GM18951 (cell line): ENCODE data around the gene CHEK2.
"Not testable (repeated sequence)": the region's sequence is repeated elsewhere in the genome, so short reads cannot be mapped to it uniquely, and the experiment has no call there.

ENCODE experiments used
- POLR2A ChIP-seq: IDR thresholded peaks from 4 replicates; pipeline ENCODE4 v1.6.1; 2011; ENCODE audit warnings: mild to moderate bottlenecking; ENCODE audit not compliant: insufficient read length, insufficient read depth; ENCODE audit errors: extremely low read depth
- in situ Hi-C: fragments of 300-500 bp; cut with MboI; formaldehyde crosslinking; loops from one replicate; pipeline ENCODE4 v1.12.0; 2022; ENCODE audit warnings: low sequenced_read_pairs, mixed read lengths, inconsistent platforms; ENCODE audit not compliant: unreplicated experiment

CHEK2 gene

GRCh38 chr22:28679611-28680287 lies 61.9 kb downstream of the CHEK2 start, which contains the start of gene TTC28:
Gene TTC28, minus strand, starts transcription at chr22:28679840. Its CDS starts 117 bp downstream, at chr22:28679723.
- in situ Hi-C loops: not testable (repeated sequence)

GRCh38 chr22:28678778-28679610 lies 62.6 kb downstream of the CHEK2 start:
- in situ Hi-C loops: not testable (repeated sequence)

DNA sequence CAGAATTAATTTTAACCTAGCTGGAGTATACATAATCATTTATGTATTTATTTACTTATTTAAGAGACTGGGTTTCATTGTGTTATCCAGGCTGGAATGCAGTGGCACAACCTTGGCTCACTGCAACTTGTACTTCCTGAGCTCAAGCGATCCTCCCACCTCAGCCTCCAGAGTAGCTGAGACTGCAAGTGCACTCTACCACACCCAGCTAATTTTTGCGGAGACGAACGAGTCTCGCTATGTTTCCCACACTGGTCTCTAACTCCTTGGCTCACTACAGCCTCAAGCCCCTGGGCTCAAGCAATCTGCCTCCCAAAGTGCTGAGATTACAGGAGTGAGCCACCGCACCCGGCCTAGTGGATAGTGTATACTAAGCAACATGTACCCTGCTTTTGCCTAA lies 63.5 kb downstream of the CHEK2 start:
- in situ Hi-C loops: not testable (repeated sequence)

DNA sequence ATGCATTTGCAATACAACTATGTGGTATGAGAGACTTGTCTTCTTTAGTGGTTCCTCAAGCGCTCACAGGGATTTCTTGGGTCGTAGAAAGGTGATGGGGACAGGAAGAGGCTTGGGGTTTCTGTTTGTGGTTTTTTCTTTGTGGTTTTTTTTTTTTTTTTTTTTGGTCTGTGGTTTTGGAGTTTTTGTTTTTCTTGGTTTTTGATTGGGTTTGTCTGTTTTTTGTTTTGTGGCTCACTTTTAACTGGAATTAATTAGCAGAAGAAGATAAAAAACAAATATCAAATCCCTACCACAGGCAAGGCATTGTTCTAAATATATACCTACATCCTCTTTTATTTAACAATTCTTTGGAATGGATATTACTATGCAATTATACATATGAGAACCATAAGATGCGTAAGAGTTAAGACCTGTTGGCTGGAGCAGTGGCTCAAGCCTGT lies 67.5 kb downstream of the CHEK2 start:
- TF ChIP-seq POLR2A: no peak

GRCh38 chr22:28670756-28671155 lies 70.9 kb downstream of the CHEK2 start:
- in situ Hi-C loops: no loop called here
- TF ChIP-seq POLR2A: no peak

More for the DNA sequence above, 67.5 kb downstream of the CHEK2 start:
- in situ Hi-C loops: no loop called here

DNA sequence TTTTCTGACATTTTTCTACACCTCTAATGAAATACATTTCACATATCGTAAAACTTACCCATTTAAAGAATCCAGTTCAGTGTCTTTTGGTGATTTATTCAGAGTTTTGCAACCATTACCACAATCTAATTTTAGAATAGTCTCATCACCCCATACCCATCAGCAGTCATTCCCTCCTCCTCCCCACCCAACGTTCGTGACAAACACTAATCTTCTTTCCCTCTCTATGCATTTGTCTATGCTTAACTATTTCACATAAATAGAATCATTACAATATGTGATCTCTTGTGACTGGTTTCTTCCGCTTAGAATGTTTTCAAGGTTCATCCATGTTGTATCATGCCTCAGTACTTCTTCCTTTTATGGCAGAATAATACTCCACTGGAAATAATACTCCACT lies 71.5 kb downstream of the CHEK2 start:
- in situ Hi-C loops: no loop called here
- no peak for TF ChIP-seq POLR2A

DNA sequence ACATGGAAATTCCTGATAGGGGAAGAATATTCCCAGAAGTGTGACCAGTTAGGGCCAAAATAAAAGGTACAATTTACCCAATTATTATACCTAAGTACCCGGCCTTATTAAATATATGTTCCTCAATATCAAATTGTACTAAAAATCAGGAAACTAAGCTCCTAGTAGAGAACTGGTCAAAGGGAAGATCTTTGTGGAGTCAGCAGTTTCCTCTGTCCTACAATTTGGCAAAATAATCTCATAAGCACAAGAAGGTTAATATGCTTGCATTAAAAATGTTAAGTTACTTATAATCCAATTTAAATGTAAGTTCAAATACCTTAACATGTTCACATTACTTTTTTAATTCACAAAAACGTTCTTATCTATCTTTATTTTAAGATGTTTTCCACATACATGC lies 72.2 kb downstream of the CHEK2 start:
- no peak for TF ChIP-seq POLR2A
- in situ Hi-C loops: no loop called here

DNA sequence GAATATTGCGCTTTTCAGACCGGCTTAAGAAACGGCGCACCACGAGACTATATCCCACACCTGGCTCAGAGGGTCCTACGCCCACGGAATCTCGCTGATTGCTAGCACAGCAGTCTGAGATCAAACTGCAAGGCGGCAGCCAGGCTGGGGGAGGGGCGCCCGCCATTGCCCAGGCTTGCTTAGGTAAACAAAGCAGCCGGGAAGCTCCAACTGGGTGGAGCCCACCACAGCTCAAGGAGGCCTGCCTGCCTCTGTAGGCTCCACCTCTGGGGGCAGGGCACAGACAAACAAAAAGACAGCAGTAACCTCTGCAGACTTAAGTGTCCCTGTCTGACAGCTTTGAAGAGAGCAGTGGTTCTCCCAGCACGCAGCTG lies 78.1 kb downstream of the CHEK2 start:
- in situ Hi-C loops: not testable (repeated sequence)

DNA sequence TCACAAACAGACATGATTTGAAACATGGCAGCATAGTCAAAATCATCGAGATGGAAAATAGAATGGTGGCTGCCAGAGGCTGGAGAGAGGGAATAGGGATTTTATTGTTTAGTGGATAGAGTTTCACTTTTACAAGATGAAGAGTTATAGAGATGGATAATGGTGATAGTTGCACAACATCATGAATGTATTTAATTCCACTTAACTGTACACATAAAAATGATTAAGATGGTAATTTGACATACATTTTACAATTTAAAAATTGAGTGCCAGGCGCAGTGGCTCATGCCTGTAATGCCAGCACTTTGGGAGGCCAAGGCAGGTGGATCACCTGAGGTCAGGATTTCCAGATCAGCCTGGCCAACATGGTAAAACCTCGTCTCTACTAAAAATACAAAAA lies 83.2 kb downstream of the CHEK2 start:
- in situ Hi-C loops: no loop called here
- no peak for TF ChIP-seq POLR2A

DNA sequence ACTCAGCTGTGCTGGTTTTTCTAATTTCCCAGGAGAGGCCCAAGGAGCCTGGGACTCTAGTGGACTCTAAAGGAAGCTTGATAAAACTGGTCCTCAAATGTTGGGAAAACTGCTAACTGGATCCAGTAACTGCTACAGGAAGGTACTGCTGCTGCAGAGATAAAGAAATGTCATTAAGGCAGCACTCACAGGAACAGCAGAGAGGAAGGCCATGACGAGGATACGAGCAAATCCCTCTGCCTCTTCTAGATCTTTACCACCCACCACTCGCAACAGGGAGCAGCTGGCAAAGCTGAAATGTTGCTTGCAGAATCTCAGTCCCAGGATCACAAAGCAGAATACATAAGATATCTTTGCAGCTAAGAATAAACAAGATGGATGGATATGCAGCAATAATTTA lies 85.4 kb downstream of the CHEK2 start:
- in situ Hi-C loops: no loop called here
- TF ChIP-seq POLR2A: no peak

GRCh38 chr22:28650463-28650862 lies 91.2 kb downstream of the CHEK2 start:
- no peak for TF ChIP-seq POLR2A
- in situ Hi-C loops: no loop called here

DNA sequence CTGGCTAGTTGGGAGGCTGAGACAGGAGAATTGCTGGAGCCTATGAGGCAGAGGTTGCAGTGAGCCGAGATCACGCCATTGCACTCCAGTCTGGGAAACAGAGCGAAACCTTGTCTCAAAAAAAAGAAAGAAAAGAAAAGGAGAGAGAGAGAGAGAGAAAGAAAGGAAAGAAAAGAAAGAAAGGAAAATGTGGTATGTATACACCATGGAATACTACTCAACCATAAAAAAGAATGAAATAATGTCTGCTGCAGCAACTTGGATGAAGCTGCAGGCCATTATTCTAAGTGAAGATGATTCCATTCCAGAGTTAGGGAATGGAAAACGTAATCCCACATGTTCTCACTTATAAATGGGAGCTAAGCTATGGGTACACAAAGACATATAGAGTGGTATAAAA lies 92.8 kb downstream of the CHEK2 start:
- in situ Hi-C loops: no loop called here
- no peak for TF ChIP-seq POLR2A

DNA sequence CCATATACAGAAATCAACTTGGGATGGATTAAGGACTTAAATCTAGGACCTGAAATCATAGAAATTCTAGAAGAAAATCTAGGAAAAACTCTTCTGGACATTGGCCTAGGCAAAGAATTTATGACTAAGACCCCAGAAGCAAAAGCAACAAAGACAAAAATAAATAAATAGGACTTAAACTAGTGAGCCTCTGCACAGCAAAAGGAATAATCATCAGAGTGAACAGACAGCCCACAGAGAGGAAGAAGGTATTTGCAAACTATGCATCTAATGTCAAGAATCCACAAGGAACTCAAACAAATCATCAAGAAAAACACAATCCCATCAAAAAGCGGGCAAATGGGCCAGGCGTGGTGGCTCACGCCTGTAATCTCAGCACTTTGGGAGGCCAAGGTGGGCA lies 94.4 kb downstream of the CHEK2 start:
- in situ Hi-C loops: no loop called here
- no peak for TF ChIP-seq POLR2A

- TF ChIP-seq POLR2A: no peak
- in situ Hi-C loops: no loop called here
Observed at GRCh38 chr22:28639321-28639720, 102.3 kb downstream of the CHEK2 start.
